Thyroid gland (tissue), 4 donors: ENCODE results near the gene SAFB.

Experiments used
- POLR2A ChIP-seq, 2 donors: fragments of 450-650 bp; IDR thresholded peaks; one replicate each; pipeline ENCODE4 v1.6.1; 2017; ENCODE audit warnings: antibody characterized with exemption in 2 of 2, mild to moderate bottlenecking in 2 of 2, moderate library complexity in 1 of 2
- TF ChIP-seq, protein P1 (sequence below), 6 experiments: fragments of 200-600 bp in 3 of 6; fragments of 450-650 bp in 3 of 6; sonication (generic) in 3 of 6; IDR thresholded peaks; one replicate each; pipeline ENCODE4 v1.5.1; 2016 to 2019; ENCODE audit warnings: antibody characterized with exemption in 6 of 6, mild to moderate bottlenecking in 2 of 6, inconsistent platforms in 1 of 6, moderate library complexity in 1 of 6

DNA sequence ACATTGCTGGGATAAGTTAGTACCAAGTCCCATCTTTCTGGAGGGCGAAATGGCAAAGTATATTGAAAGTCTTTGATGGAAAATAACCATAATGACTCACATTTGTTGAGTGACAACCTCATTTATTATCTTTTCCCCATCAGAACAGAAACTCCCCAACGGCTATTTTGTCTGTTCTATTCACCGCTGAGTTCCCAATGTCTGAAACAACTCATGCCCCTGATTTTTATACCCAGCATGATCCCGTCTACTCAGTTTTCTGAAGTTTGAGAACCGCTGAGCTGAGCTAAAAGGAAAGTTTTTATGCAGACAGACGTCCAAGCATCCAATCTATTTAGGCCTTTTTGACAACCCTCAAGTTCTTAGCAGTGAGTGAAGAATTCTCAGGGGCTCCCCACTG, 47.3 kb upstream of the SAFB start:
- TF ChIP-seq, protein P1, sequence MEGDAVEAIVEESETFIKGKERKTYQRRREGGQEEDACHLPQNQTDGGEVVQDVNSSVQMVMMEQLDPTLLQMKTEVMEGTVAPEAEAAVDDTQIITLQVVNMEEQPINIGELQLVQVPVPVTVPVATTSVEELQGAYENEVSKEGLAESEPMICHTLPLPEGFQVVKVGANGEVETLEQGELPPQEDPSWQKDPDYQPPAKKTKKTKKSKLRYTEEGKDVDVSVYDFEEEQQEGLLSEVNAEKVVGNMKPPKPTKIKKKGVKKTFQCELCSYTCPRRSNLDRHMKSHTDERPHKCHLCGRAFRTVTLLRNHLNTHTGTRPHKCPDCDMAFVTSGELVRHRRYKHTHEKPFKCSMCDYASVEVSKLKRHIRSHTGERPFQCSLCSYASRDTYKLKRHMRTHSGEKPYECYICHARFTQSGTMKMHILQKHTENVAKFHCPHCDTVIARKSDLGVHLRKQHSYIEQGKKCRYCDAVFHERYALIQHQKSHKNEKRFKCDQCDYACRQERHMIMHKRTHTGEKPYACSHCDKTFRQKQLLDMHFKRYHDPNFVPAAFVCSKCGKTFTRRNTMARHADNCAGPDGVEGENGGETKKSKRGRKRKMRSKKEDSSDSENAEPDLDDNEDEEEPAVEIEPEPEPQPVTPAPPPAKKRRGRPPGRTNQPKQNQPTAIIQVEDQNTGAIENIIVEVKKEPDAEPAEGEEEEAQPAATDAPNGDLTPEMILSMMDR (IDR thresholded peaks at IDR 0.05) = no peak
- TF ChIP-seq POLR2A (IDR thresholded peaks at IDR 0.05) = no peak
